ENCODE results near the gene RNF225. TPM values are rescaled to one million over a fixed set of nuclear protein-coding genes. Genes with fewer than 3 reads are reported as not detected.
A peak's percentile ranks its signal among the peaks of the same experiment; 100 is the strongest.

Gene RNF225
- total and polyA plus RNA-seq, 2 of the 13 experiments (the other 11 are each of a cell fraction or from before 2014, with no cell fraction given): not detected

GRCh38 chr19:58385891-58386575 lies 9.4 kb upstream of the RNF225 start (continued):
- TF ChIP-seq, protein P1, sequence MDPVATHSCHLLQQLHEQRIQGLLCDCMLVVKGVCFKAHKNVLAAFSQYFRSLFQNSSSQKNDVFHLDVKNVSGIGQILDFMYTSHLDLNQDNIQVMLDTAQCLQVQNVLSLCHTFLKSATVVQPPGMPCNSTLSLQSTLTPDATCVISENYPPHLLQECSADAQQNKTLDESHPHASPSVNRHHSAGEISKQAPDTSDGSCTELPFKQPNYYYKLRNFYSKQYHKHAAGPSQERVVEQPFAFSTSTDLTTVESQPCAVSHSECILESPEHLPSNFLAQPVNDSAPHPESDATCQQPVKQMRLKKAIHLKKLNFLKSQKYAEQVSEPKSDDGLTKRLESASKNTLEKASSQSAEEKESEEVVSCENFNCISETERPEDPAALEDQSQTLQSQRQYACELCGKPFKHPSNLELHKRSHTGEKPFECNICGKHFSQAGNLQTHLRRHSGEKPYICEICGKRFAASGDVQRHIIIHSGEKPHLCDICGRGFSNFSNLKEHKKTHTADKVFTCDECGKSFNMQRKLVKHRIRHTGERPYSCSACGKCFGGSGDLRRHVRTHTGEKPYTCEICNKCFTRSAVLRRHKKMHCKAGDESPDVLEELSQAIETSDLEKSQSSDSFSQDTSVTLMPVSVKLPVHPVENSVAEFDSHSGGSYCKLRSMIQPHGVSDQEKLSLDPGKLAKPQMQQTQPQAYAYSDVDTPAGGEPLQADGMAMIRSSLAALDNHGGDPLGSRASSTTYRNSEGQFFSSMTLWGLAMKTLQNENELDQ (CRISPR knock-in tag; IDR thresholded peaks at IDR 0.05; ENCODE audit: borderline replicate concordance): no peak
- TF ChIP-seq SALL2 (CRISPR knock-in tag; IDR thresholded peaks at IDR 0.05) (no peak), RELA (CRISPR knock-in tag; IDR thresholded peaks at IDR 0.05) (no peak), CBFB (CRISPR knock-in tag; IDR thresholded peaks at IDR 0.05) (no peak), ZNF598 (CRISPR knock-in tag; IDR thresholded peaks at IDR 0.05; ENCODE audit: borderline replicate concordance) (no peak), ZBTB43 (CRISPR knock-in tag; conservative IDR thresholded peaks at IDR 0.05) (no peak), EED (CRISPR knock-in tag; IDR thresholded peaks at IDR 0.05) (no peak), PHB2 (IDR thresholded peaks at IDR 0.05; ENCODE audit: partially characterized antibody) (no peak), FOXA3 (CRISPR knock-in tag; IDR thresholded peaks at IDR 0.05) (no peak), NFYC (CRISPR knock-in tag; IDR thresholded peaks at IDR 0.05) (no peak), ZNF432 (CRISPR knock-in tag; IDR thresholded peaks at IDR 0.05; ENCODE audit: borderline replicate concordance) (0 out of 2 replicates have a peak, but pooled peaks have one; percentile 8), EHMT2 (IDR thresholded peaks at IDR 0.05; ENCODE audit: borderline replicate concordance, low read depth, low read length) (no peak), ZNF431 (CRISPR knock-in tag; IDR thresholded peaks at IDR 0.05; ENCODE audit: borderline replicate concordance, low read depth) (no peak), JUND (CRISPR knock-in tag; IDR thresholded peaks at IDR 0.05) (no peak), SP140L (CRISPR knock-in tag; IDR thresholded peaks at IDR 0.05; ENCODE audit: borderline replicate concordance) (no peak), TCF7L2 (IDR thresholded peaks at IDR 0.05; ENCODE audit: low read depth, low read length) (no peak), ZNF703 (CRISPR knock-in tag; IDR thresholded peaks at IDR 0.05; ENCODE audit: borderline replicate concordance) (no peak), ZNF496 (CRISPR knock-in tag; IDR thresholded peaks at IDR 0.05; ENCODE audit: insufficient replicate concordance) (no peak), ATF7-NPFF (CRISPR knock-in tag; IDR thresholded peaks at IDR 0.05; ENCODE audit: low read depth) (no peak), ZNF468 (CRISPR knock-in tag; IDR thresholded peaks at IDR 0.05) (no peak), NFKB2 (CRISPR knock-in tag; IDR thresholded peaks at IDR 0.05; ENCODE audit: borderline replicate concordance) (no peak)
- TF ChIP-seq, protein P2, sequence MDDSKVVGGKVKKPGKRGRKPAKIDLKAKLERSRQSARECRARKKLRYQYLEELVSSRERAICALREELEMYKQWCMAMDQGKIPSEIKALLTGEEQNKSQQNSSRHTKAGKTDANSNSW (CRISPR knock-in tag; IDR thresholded peaks at IDR 0.05; ENCODE audit: borderline replicate concordance): no peak; the same call in 1 of the 2 replicates
- TF ChIP-seq, protein P3, sequence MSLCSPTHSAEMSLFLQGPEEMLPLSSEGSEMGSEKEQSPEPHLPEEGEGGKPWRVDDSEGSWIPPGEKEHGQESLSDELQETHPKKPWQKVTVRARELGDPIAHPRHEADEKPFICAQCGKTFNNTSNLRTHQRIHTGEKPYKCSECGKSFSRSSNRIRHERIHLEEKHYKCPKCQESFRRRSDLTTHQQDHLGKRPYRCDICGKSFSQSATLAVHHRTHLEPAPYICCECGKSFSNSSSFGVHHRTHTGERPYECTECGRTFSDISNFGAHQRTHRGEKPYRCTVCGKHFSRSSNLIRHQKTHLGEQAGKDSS (CRISPR knock-in tag; IDR thresholded peaks at IDR 0.05; ENCODE audit: borderline replicate concordance, low read depth): no peak
